NT2/D1 (cell line): ENCODE measurements around the gene CENPB.

ENCODE experiments used
- DNase-seq: peaks from one replicate; pipeline ENCODE4 v3.0.0-alpha.2; 2011; ENCODE audit warnings: low read depth, low spot score
- H3K27me3 ChIP-seq: 2 replicates; pipeline ENCODE4 v1.6.0; 2011; ENCODE audit warnings: mild to moderate bottlenecking; ENCODE audit not compliant: insufficient read length, insufficient read depth
- H3K36me3 ChIP-seq: 2 replicates; pipeline ENCODE4 v1.6.1; 2011; ENCODE audit warnings: mild to moderate bottlenecking, low read length, mixed read lengths; ENCODE audit not compliant: insufficient read depth, insufficient read length
- H3K4me1 ChIP-seq: 2 replicates; pipeline ENCODE4 v1.5.1; 2011; ENCODE audit not compliant: insufficient read depth, insufficient read length
- H3K4me3 ChIP-seq: 2 replicates; pipeline ENCODE4 v1.5.1; 2011; ENCODE audit warnings: low read depth; ENCODE audit not compliant: insufficient read length
- H3K9ac ChIP-seq: 2 replicates; pipeline ENCODE4 v1.6.0; 2011; ENCODE audit warnings: low read depth; ENCODE audit not compliant: insufficient read length
- H3K9me3 ChIP-seq: 2 replicates; pipeline ENCODE4 v1.5.1; 2011; ENCODE audit warnings: mild to moderate bottlenecking, low read length; ENCODE audit not compliant: insufficient read depth
- SUZ12 ChIP-seq: IDR thresholded peaks from 2 replicates; pipeline ENCODE4 v1.6.1; 2011; ENCODE audit not compliant: insufficient read length, insufficient read depth; ENCODE audit errors: extremely low read depth
- YY1 ChIP-seq: IDR thresholded peaks from 2 replicates; pipeline ENCODE4 v1.6.1; 2011; ENCODE audit not compliant: insufficient read length, insufficient read depth
- ZNF274 ChIP-seq: IDR thresholded peaks from 2 replicates; pipeline ENCODE4 v1.6.1; 2011; ENCODE audit warnings: mild to moderate bottlenecking, low read depth, low read length

The CENPB gene

DNA sequence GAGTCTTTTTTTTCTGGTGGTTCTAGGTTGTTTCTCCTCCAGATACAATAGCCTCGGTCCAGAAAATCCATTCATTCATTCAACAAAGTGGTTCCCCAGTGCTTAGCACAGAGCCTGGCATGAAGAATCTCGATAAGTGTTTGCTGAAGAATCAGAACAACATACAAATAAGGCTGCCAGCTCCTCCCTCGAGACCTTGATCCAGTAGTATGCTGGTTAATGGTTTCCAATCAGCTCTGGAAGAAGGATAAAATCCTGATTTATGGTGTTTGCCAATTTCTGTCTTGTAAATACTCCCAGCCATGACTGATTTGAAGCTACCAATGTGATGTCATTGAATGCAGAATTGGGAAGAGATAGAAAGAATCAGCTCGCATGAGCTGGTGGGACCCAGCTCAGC, 50.8 kb downstream of the CENPB start:
- no peak for DNase-seq
- Histone ChIP-seq H3K9ac (no peak overlapping the region), H3K9me3 (no peaks in the 10 kb centered on the region), H3K36me3 (no peaks in the 10 kb centered on the region), H3K4me1 (peaks cover 22% of the 10 kb centered on the region), H3K4me3 (no peak overlapping the region), H3K27me3 (peaks cover 13% of the 10 kb centered on the region)
- TF ChIP-seq ZNF274: no peak
- TF ChIP-seq SUZ12: no peak
- TF ChIP-seq YY1: no peak

DNA sequence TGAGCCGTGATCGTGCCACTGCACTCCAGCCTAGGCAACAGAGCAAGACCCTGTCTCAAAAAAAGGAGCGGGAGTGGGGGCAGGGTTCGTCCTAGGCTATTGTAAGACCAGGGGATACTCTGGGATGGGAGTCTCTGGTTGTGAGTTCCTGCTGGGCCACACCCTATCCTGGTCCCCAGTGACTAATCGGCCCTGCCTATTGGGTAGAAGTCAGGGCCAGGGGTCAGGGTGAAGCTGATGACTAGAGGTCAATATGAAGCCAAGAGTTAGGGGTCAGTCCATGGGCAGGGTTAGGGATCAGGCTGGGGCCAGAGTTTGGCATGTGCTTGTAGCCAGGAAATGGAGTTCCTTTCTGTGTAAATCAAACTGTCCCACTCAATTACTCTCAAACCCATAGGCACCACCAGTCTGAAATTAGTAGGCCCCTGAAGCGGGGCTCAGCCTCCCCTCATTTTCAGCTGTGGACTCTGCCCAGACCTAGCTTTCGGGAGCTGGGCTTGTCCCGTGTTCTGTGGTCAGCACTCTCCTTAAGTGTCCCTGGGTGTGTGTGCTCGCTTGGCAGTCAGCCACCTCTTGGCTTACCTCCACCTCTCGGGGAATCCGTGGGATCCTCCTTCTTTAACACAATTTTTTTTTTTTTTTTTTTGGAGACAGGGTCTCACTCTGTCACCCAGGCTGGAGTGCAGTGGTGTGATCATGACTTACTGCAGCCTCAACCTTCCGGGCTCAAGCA, 52.3 kb downstream of the CENPB start:
- H3K9me3 ChIP-seq: no peaks in the 10 kb centered on the region
- H3K9ac ChIP-seq: no peak overlapping the region
- H3K4me3 ChIP-seq: no peak overlapping the region
- TF ChIP-seq ZNF274 (no peak), SUZ12 (no peak), YY1 (no peak)
- DNase-seq: no peak
- H3K27me3 ChIP-seq: peaks cover 15% of the 10 kb centered on the region
- H3K4me1 ChIP-seq: peaks cover 15% of the 10 kb centered on the region
- no peaks in the 10 kb centered on the region for H3K36me3 ChIP-seq
